ENCODE measurements around the gene COX7A2.

COX7A2 gene

DNA sequence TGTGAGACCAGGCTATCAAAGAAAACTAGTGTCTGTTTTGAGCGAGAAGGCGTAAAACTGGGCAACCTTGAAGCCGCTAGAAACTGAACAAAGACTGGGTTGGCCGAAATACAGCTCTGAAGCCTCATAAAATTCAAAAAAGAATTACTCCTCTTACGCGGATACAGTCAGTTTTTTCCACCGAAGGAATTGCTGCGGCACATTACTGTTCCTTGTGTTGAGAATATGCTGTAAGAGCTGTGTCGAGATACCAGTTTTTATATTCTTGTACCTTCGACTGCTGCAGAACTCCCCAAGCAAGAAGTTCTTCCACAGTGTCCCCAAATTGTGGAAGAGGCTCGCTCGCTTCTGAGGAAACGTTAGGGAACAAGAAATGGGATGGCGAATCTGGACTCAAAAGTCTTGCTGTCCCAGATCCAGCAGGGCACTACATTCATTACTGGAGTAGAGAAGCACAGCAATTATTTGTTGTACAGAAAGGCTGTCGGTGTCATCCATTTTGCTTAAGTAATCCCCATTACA lies 523 bp upstream of the COX7A2 start:
- DNase-seq, result no peak
- Histone ChIP-seq H3K4me3 (ENCODE audit: low read depth, low read length) (peak overlapping the region; percentile 79), H3K27ac (peak overlapping the region; percentile 81), H3K27me3 (replicated peaks) (no peaks in the 10 kb centered on the region), H3K36me3 (replicated peaks) (peaks cover 10% of the 10 kb centered on the region)
- TF ChIP-seq, protein P1, sequence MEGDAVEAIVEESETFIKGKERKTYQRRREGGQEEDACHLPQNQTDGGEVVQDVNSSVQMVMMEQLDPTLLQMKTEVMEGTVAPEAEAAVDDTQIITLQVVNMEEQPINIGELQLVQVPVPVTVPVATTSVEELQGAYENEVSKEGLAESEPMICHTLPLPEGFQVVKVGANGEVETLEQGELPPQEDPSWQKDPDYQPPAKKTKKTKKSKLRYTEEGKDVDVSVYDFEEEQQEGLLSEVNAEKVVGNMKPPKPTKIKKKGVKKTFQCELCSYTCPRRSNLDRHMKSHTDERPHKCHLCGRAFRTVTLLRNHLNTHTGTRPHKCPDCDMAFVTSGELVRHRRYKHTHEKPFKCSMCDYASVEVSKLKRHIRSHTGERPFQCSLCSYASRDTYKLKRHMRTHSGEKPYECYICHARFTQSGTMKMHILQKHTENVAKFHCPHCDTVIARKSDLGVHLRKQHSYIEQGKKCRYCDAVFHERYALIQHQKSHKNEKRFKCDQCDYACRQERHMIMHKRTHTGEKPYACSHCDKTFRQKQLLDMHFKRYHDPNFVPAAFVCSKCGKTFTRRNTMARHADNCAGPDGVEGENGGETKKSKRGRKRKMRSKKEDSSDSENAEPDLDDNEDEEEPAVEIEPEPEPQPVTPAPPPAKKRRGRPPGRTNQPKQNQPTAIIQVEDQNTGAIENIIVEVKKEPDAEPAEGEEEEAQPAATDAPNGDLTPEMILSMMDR (IDR thresholded peaks at IDR 0.05; ENCODE audit: low read depth, low read length, missing control alignments), result no peak
- in situ Hi-C loops (cut with HindIII; ENCODE audit: low pct_ligation_motif_present, low sequenced_read_pairs), result no loop called here

DNA sequence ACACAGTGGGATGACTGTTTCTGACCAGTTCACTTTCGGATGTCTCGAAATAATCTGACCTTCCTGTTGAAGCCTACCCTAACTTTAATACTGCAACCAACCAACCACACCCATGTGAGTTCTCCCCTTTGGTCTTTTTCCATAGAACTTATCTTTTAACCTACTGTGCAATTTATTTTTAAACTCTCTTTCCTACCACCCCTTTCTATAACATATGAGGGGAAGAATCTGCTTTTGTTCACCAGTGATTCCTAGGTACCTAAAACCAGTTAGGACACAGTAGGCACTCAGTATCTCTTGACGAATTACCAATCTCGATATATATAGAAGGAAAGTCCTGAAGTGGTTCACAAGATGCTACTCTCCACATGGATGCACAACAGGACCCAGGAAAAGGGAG lies 7.0 kb downstream of the COX7A2 start:
- no peak overlapping the region for H3K27ac ChIP-seq
- peaks cover 19% of the 10 kb centered on the region for H3K36me3 ChIP-seq (replicated peaks)
- TF ChIP-seq, protein P1 (IDR thresholded peaks at IDR 0.05; ENCODE audit: low read depth, low read length, missing control alignments), result no peak
- in situ Hi-C loops (cut with HindIII; ENCODE audit: low pct_ligation_motif_present, low sequenced_read_pairs), result no loop called here
- no peak overlapping the region for H3K4me3 ChIP-seq (ENCODE audit: low read depth, low read length)
- H3K27me3 ChIP-seq (replicated peaks), result no peaks in the 10 kb centered on the region
- no peak for DNase-seq

DNA sequence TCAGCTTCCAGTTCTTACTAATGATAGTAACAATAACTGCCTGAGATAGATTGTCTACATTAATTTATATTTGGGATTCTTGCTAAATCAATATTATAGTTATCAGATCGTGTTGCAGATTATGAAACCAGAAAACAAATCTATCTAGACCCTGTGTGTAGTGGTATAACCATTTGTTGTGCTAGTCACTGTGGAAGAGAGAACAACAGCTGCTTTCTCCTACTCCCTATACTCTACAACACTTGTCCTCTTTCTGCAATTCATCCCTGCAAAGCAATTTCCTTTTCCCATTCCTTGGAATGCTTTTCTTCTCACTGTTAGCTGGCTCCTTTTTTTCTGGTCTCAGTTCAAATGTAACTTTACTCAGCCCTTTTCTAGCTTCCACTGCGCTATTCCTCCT lies 8.3 kb downstream of the COX7A2 start:
- Histone ChIP-seq H3K27me3 (replicated peaks) (no peaks in the 10 kb centered on the region), H3K27ac (no peak overlapping the region), H3K36me3 (replicated peaks) (peaks cover 19% of the 10 kb centered on the region), H3K4me3 (ENCODE audit: low read depth, low read length) (no peak overlapping the region)
- in situ Hi-C loops (cut with HindIII; ENCODE audit: low pct_ligation_motif_present, low sequenced_read_pairs), result no loop called here
- TF ChIP-seq, protein P1 (IDR thresholded peaks at IDR 0.05; ENCODE audit: low read depth, low read length, missing control alignments), result no peak
- DNase-seq, result no peak

DNA sequence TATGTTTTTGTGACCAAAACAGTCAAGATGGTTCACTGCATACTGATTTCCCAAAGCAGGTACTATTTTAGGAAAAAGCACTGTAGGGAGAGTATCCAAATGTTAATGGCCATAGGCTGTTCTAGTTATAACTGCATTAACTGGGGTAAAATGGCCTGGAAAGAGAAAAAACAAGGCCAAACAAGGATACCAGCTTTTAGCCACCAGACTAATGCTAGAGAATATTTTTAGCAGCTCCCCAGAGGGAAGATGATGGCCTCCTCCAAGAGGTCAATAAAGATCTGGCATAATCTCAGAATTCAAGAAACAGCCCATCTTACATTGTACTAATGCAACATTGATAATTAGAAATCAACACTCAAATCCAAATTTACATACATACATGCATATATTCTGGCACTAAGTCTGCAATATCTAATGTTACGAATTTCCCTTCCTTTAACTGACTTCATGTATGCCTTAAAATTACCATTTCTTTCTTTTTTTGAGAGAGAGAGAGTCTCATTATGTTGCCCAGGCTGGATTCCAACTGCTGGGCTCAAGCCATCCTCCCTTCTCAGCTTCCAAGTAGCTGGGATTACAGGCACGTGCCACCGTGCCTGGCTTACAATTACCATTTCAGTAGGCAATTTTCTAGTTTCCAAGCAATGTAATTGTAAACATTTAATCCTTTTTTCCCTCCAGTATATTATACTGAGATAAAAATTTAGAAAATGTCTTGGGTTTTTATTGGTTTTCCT lies 9.3 kb downstream of the COX7A2 start:
- no peak for DNase-seq
- Histone ChIP-seq H3K27ac (no peak overlapping the region), H3K36me3 (replicated peaks) (peaks cover 10% of the 10 kb centered on the region), H3K27me3 (replicated peaks) (no peaks in the 10 kb centered on the region), H3K4me3 (ENCODE audit: low read depth, low read length) (no peak overlapping the region)
- TF ChIP-seq, protein P1 (IDR thresholded peaks at IDR 0.05; ENCODE audit: low read depth, low read length, missing control alignments), result no peak
- in situ Hi-C loops (cut with HindIII; ENCODE audit: low pct_ligation_motif_present, low sequenced_read_pairs), result no loop called here

DNA sequence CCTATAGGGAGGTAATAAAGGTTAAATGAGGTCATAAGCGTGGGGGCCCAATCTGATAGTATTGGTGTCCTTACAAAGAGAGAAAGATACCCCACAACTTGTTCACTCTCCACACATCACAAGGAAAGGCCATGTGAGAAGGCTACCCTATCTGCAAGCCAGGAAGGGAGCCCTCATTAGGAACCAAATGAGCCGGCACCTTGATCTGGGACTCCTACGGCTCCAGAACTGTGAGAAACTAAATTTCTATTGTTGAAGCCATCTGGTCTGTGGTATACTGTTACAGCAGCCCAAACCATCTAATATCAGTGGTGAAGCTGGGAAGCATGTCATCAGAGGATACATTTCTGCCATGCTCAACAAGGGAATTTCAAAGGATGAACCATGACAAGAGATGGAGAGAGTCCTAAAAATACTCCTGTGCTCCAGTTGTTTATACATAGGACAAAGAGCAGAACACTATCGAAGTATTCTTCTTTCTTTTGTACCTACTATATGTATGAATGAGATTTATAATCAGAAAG lies 10.4 kb downstream of the COX7A2 start:
- H3K36me3 ChIP-seq (replicated peaks), result peaks cover 4% of the 10 kb centered on the region
- no peak for DNase-seq
- in situ Hi-C loops (cut with HindIII; ENCODE audit: low pct_ligation_motif_present, low sequenced_read_pairs), result no loop called here
- H3K27ac ChIP-seq, result no peak overlapping the region
- H3K27me3 ChIP-seq (replicated peaks), result no peaks in the 10 kb centered on the region
- TF ChIP-seq, protein P1 (IDR thresholded peaks at IDR 0.05; ENCODE audit: low read depth, low read length, missing control alignments), result no peak
- H3K4me3 ChIP-seq (ENCODE audit: low read depth, low read length), result no peak overlapping the region

All from brain microvascular endothelial cell (primary cell).